ENCODE measurements around the gene CCDC190. TPM values are rescaled to one million over a fixed set of nuclear protein-coding genes. Genes with fewer than 3 reads are reported as not detected.

The CCDC190 gene
- not detected for polyA plus RNA-seq (2013, experiment 1 of 2)
- not detected for polyA plus RNA-seq (2013, experiment 2 of 2)

- Histone ChIP-seq H3K9me3 (ENCODE audit: control insufficient read depth, low read length) (no peaks in the 10 kb centered on the region), H2BK15ac (ENCODE audit: low read depth, poor library complexity, severe bottlenecking) (no peak within 1 kb of the TSS), H3K18ac (ENCODE audit: low read depth in 1 of 2, low read length in 2 of 2) (no peak within 1 kb of the TSS), H3K36me3 (ENCODE audit: control insufficient read depth in 1 of 2, insufficient read depth in 2 of 2, low read depth in 1 of 2, low read length in 2 of 2) (no peaks in the 10 kb centered on the region), H2AFZ (ENCODE audit: low read depth, low read length) (no peak within 1 kb of the TSS), H2AK5ac (ENCODE audit: low read length, severe bottlenecking) (no peak within 1 kb of the TSS), H3K4me3 (ENCODE audit: insufficient read depth in 1 of 2, low read depth in 1 of 2, low read length in 2 of 2) (no peak within 1 kb of the TSS), H4K91ac (ENCODE audit: low read length) (no peak within 1 kb of the TSS), H3K4me2 (ENCODE audit: low read length, poor library complexity, severe bottlenecking) (no peak within 1 kb of the TSS), H3K4me1 (ENCODE audit: control insufficient read depth, insufficient read depth, low read depth, low read length) (peaks cover 5% of the 10 kb centered on the region), H2BK12ac (ENCODE audit: low read length in 2 of 2) (no peak within 1 kb of the TSS), H3K14ac (ENCODE audit: low read length in 2 of 2) (no peak within 1 kb of the TSS), H3K9ac (ENCODE audit: low read length) (no peak within 1 kb of the TSS), H3K4ac (ENCODE audit: low read depth in 1 of 2, low read length in 2 of 2) (no peak within 1 kb of the TSS), H2BK120ac (ENCODE audit: low read depth, low read length) (no peak within 1 kb of the TSS), H3K27me3 (ENCODE audit: control insufficient read depth in 1 of 2, insufficient read depth in 1 of 2, low read length in 2 of 2) (no peaks in the 10 kb centered on the region), H2BK5ac (ENCODE audit: low read depth, low read length, poor library complexity, severe bottlenecking) (no peak within 1 kb of the TSS), H3K27ac (ENCODE audit: low read length, poor library complexity, severe bottlenecking) (no peak within 1 kb of the TSS), H3K23ac (ENCODE audit: low read length in 2 of 2) (no peak within 1 kb of the TSS), H4K8ac (ENCODE audit: low read length) (peak within 1 kb of the TSS; percentile 76), H3K79me1 (replicated peaks; ENCODE audit: low read length, poor library complexity, severe bottlenecking) (no peaks in the 10 kb centered on the region)
- WGBS, result 83% methylated on average over 4 of the region's 4 CpGs
- DNase-seq, result peak; percentile 29
These were observed at the start of gene CCDC190 for GRCh38 chr1:162861101-162861500. Gene CCDC190, minus strand, starts transcription at chr1:162861175. Its CDS starts 1,529 bp downstream, at chr1:162859646.

- H3K9ac ChIP-seq (ENCODE audit: low read length), result no peak overlapping the region
- H3K23ac ChIP-seq (ENCODE audit: low read length in 2 of 2), result no peak overlapping the region
- peaks cover 4% of the 10 kb centered on the region for H3K4me1 ChIP-seq (ENCODE audit: control insufficient read depth, insufficient read depth, low read depth, low read length)
- H4K91ac ChIP-seq (ENCODE audit: low read length), result no peak overlapping the region
- H2BK5ac ChIP-seq (ENCODE audit: low read depth, low read length, poor library complexity, severe bottlenecking), result no peak overlapping the region
- no peak overlapping the region for H4K8ac ChIP-seq (ENCODE audit: low read length)
- no peak overlapping the region for H2AK5ac ChIP-seq (ENCODE audit: low read length, severe bottlenecking)
- no peak overlapping the region for H2BK120ac ChIP-seq (ENCODE audit: low read depth, low read length)
- no peak for DNase-seq
- WGBS, result 100% methylated on average over 2 of the region's 2 CpGs
- H3K36me3 ChIP-seq (ENCODE audit: control insufficient read depth in 1 of 2, insufficient read depth in 2 of 2, low read depth in 1 of 2, low read length in 2 of 2), result no peaks in the 10 kb centered on the region
- peaks cover 29% of the 10 kb centered on the region for H3K9me3 ChIP-seq (ENCODE audit: control insufficient read depth, low read length)
- H3K79me1 ChIP-seq (replicated peaks; ENCODE audit: low read length, poor library complexity, severe bottlenecking), result no peaks in the 10 kb centered on the region
- H3K27me3 ChIP-seq (ENCODE audit: control insufficient read depth in 1 of 2, insufficient read depth in 1 of 2, low read length in 2 of 2), result no peaks in the 10 kb centered on the region
- no peak overlapping the region for H2BK12ac ChIP-seq (ENCODE audit: low read length in 2 of 2)
- H3K4ac ChIP-seq (ENCODE audit: low read depth in 1 of 2, low read length in 2 of 2), result no peak overlapping the region
- no peak overlapping the region for H3K14ac ChIP-seq (ENCODE audit: low read length in 2 of 2)
- H3K18ac ChIP-seq (ENCODE audit: low read depth in 1 of 2, low read length in 2 of 2), result no peak overlapping the region
- no peak overlapping the region for H3K4me3 ChIP-seq (ENCODE audit: insufficient read depth in 1 of 2, low read depth in 1 of 2, low read length in 2 of 2)
- no peak overlapping the region for H2BK15ac ChIP-seq (ENCODE audit: low read depth, poor library complexity, severe bottlenecking)
- no peak overlapping the region for H2AFZ ChIP-seq (ENCODE audit: low read depth, low read length)
- no peak overlapping the region for H3K4me2 ChIP-seq (ENCODE audit: low read length, poor library complexity, severe bottlenecking)
- H3K27ac ChIP-seq (ENCODE audit: low read length, poor library complexity, severe bottlenecking), result no peak overlapping the region
These were observed 49.2 kb upstream of the CCDC190 start for GRCh38 chr1:162910161-162910560.

- H3K27ac ChIP-seq (ENCODE audit: low read length, poor library complexity, severe bottlenecking), result peak overlapping the region; percentile 35
- H3K23ac ChIP-seq (ENCODE audit: low read length in 2 of 2), result no peak overlapping the region
- 73% methylated on average over 2 of the region's 2 CpGs for WGBS
- no peak overlapping the region for H3K4me2 ChIP-seq (ENCODE audit: low read length, poor library complexity, severe bottlenecking)
- H3K9me3 ChIP-seq (ENCODE audit: control insufficient read depth, low read length), result peaks cover 26% of the 10 kb centered on the region
- peak overlapping the region; percentile 92 for H3K9ac ChIP-seq (ENCODE audit: low read length)
- H2BK15ac ChIP-seq (ENCODE audit: low read depth, poor library complexity, severe bottlenecking), result no peak overlapping the region
- H2AFZ ChIP-seq (ENCODE audit: low read depth, low read length), result no peak overlapping the region
- H3K4me1 ChIP-seq (ENCODE audit: control insufficient read depth, insufficient read depth, low read depth, low read length), result peaks cover 12% of the 10 kb centered on the region
- no peak overlapping the region for H2BK12ac ChIP-seq (ENCODE audit: low read length in 2 of 2)
- H2BK120ac ChIP-seq (ENCODE audit: low read depth, low read length), result no peak overlapping the region
- no peak overlapping the region for H3K14ac ChIP-seq (ENCODE audit: low read length in 2 of 2)
- H3K79me1 ChIP-seq (replicated peaks; ENCODE audit: low read length, poor library complexity, severe bottlenecking), result no peaks in the 10 kb centered on the region
- no peak overlapping the region for H2BK5ac ChIP-seq (ENCODE audit: low read depth, low read length, poor library complexity, severe bottlenecking)
- peak overlapping the region in 1 of 2 experiments; percentile 50 for H3K4me3 ChIP-seq (ENCODE audit: insufficient read depth in 1 of 2, low read depth in 1 of 2, low read length in 2 of 2)
- no peak overlapping the region for H4K8ac ChIP-seq (ENCODE audit: low read length)
- peak; percentile 61 for DNase-seq
- no peak overlapping the region for H4K91ac ChIP-seq (ENCODE audit: low read length)
- no peak overlapping the region for H3K18ac ChIP-seq (ENCODE audit: low read depth in 1 of 2, low read length in 2 of 2)
- H3K27me3 ChIP-seq (ENCODE audit: control insufficient read depth in 1 of 2, insufficient read depth in 1 of 2, low read length in 2 of 2), result no peaks in the 10 kb centered on the region
- H3K36me3 ChIP-seq (ENCODE audit: control insufficient read depth in 1 of 2, insufficient read depth in 2 of 2, low read depth in 1 of 2, low read length in 2 of 2), result no peaks in the 10 kb centered on the region
- H3K4ac ChIP-seq (ENCODE audit: low read depth in 1 of 2, low read length in 2 of 2), result no peak overlapping the region
- H2AK5ac ChIP-seq (ENCODE audit: low read length, severe bottlenecking), result no peak overlapping the region
These were observed 47.8 kb upstream of the CCDC190 start for GRCh38 chr1:162908780-162909179.

GRCh38 chr1:162908236-162908635 lies 47.3 kb upstream of the CCDC190 start:
- H2BK15ac ChIP-seq (ENCODE audit: low read depth, poor library complexity, severe bottlenecking), result no peak overlapping the region
- no peak overlapping the region for H3K18ac ChIP-seq (ENCODE audit: low read depth in 1 of 2, low read length in 2 of 2)
- no peak overlapping the region for H3K4me2 ChIP-seq (ENCODE audit: low read length, poor library complexity, severe bottlenecking)
- H3K4me3 ChIP-seq (ENCODE audit: insufficient read depth in 1 of 2, low read depth in 1 of 2, low read length in 2 of 2), result peak overlapping the region in 1 of 2 experiments; percentile 50
- H3K9me3 ChIP-seq (ENCODE audit: control insufficient read depth, low read length), result peaks cover 21% of the 10 kb centered on the region
- WGBS, result 31% methylated on average over 2 of the region's 2 CpGs
- no peaks in the 10 kb centered on the region for H3K79me1 ChIP-seq (replicated peaks; ENCODE audit: low read length, poor library complexity, severe bottlenecking)
- no peak overlapping the region for H4K8ac ChIP-seq (ENCODE audit: low read length)
- no peak overlapping the region for H3K14ac ChIP-seq (ENCODE audit: low read length in 2 of 2)
- H2BK120ac ChIP-seq (ENCODE audit: low read depth, low read length), result no peak overlapping the region
- no peak overlapping the region for H3K4ac ChIP-seq (ENCODE audit: low read depth in 1 of 2, low read length in 2 of 2)
- no peaks in the 10 kb centered on the region for H3K36me3 ChIP-seq (ENCODE audit: control insufficient read depth in 1 of 2, insufficient read depth in 2 of 2, low read depth in 1 of 2, low read length in 2 of 2)
- H2AK5ac ChIP-seq (ENCODE audit: low read length, severe bottlenecking), result no peak overlapping the region
- H3K27me3 ChIP-seq (ENCODE audit: control insufficient read depth in 1 of 2, insufficient read depth in 1 of 2, low read length in 2 of 2), result no peaks in the 10 kb centered on the region
- no peak overlapping the region for H2BK5ac ChIP-seq (ENCODE audit: low read depth, low read length, poor library complexity, severe bottlenecking)
- H2BK12ac ChIP-seq (ENCODE audit: low read length in 2 of 2), result no peak overlapping the region
- no peak overlapping the region for H4K91ac ChIP-seq (ENCODE audit: low read length)
- peaks cover 12% of the 10 kb centered on the region for H3K4me1 ChIP-seq (ENCODE audit: control insufficient read depth, insufficient read depth, low read depth, low read length)
- H3K27ac ChIP-seq (ENCODE audit: low read length, poor library complexity, severe bottlenecking), result peak overlapping the region; percentile 35
- no peak for DNase-seq
- H3K23ac ChIP-seq (ENCODE audit: low read length in 2 of 2), result no peak overlapping the region
- peak overlapping the region; percentile 92 for H3K9ac ChIP-seq (ENCODE audit: low read length)
- no peak overlapping the region for H2AFZ ChIP-seq (ENCODE audit: low read depth, low read length)
